ENCODE data around the gene PIK3R3. TPM values are rescaled to one million over a fixed set of nuclear protein-coding genes. Genes with fewer than 3 reads are reported as not detected.

PIK3R3 gene
- total RNA-seq, 1 experiment from 2014 or later, result 36.3 TPM

GRCh38 chr1:46061146-46061545, 71.3 kb downstream of the PIK3R3 start:
- no TSS peak for BruUV-seq (replicated peaks)
- H3K27me3 ChIP-seq (ENCODE audit: control insufficient read depth, insufficient read depth, low read length), result no peaks in the 10 kb centered on the region
- in situ Hi-C loops (cut with HindIII; ENCODE audit: low pct_unique_long_range_greater_than_20kb, low sequenced_read_pairs), result no loop called here

GRCh38 chr1:46058936-46059335, 73.5 kb downstream of the PIK3R3 start:
- CTCF ChIA-PET, result no interaction called here
- H3K36me3 ChIP-seq (ENCODE audit: control insufficient read depth, insufficient read depth, low read length), result peaks cover 9% of the 10 kb centered on the region
- no peak overlapping the region for H3K27ac ChIP-seq (ENCODE audit: low read length)
- POLR2A ChIA-PET, result no interaction called here
- no peaks in the 10 kb centered on the region for H3K9me3 ChIP-seq (ENCODE audit: control insufficient read depth, insufficient read depth, low read depth, low read length)
- ATAC-seq, result no peak
- no peak for DNase-seq (ENCODE audit: low read depth, low spot score)
- no peaks in the 10 kb centered on the region for H3K4me1 ChIP-seq (ENCODE audit: control insufficient read depth, insufficient read depth, low read length)
- no TSS peak for BruUV-seq (replicated peaks)
- H3K4me3 ChIP-seq (ENCODE audit: low read depth in 2 of 2, low read length in 2 of 2), result no peak overlapping the region
- H3K27me3 ChIP-seq (ENCODE audit: control insufficient read depth, insufficient read depth, low read length), result no peaks in the 10 kb centered on the region
- no peak for TF ChIP-seq TCF7L2 (IDR thresholded peaks at IDR 0.05; ENCODE audit: low read depth, low read length)
- TF ChIP-seq POLR2AphosphoS5 (IDR thresholded peaks at IDR 0.05; ENCODE audit: low read depth, low read length), result no peak
- TF ChIP-seq CTCF (IDR thresholded peaks at IDR 0.05), result no peak
- no peak for TF ChIP-seq REST (IDR thresholded peaks at IDR 0.05; ENCODE audit: insufficient read depth in 1 of 2, low read depth in 2 of 2, low read length in 1 of 2)
- no peak for TF ChIP-seq SIN3A (IDR thresholded peaks at IDR 0.05; ENCODE audit: borderline replicate concordance, insufficient read depth, low read depth, low read length)
- in situ Hi-C loops (cut with HindIII; ENCODE audit: low pct_unique_long_range_greater_than_20kb, low sequenced_read_pairs), result no loop called here
- intact Hi-C loops (cut with micrococcal nuclease; ENCODE audit: unreplicated experiment), result no loop called here

More at GRCh38 chr1:46061146-46061545, 71.3 kb downstream of the PIK3R3 start:
- ChIA-PET POLR2A (no interaction called here), CTCF (interaction anchor here (0.6 kb wide), 1 partner anchor 153 kb away, joined by 9 read pairs; no protein-coding TSS in a partner anchor)
- H3K9me3 ChIP-seq (ENCODE audit: control insufficient read depth, insufficient read depth, low read depth, low read length), result no peaks in the 10 kb centered on the region
- DNase-seq (ENCODE audit: low read depth, low spot score) (no peak), ATAC-seq (no peak)
- intact Hi-C loops (cut with micrococcal nuclease; ENCODE audit: unreplicated experiment), result no loop called here
- no peak overlapping the region for H3K4me3 ChIP-seq (ENCODE audit: low read depth in 2 of 2, low read length in 2 of 2)
- no peak for TF ChIP-seq REST (IDR thresholded peaks at IDR 0.05; ENCODE audit: insufficient read depth in 1 of 2, low read depth in 2 of 2, low read length in 1 of 2)
- TF ChIP-seq POLR2AphosphoS5 (IDR thresholded peaks at IDR 0.05; ENCODE audit: low read depth, low read length), result no peak
- no peaks in the 10 kb centered on the region for H3K4me1 ChIP-seq (ENCODE audit: control insufficient read depth, insufficient read depth, low read length)
- H3K36me3 ChIP-seq (ENCODE audit: control insufficient read depth, insufficient read depth, low read length), result peaks cover 7% of the 10 kb centered on the region
- H3K27ac ChIP-seq (ENCODE audit: low read length), result no peak overlapping the region

Measured in Panc1 (cell line).